HepG2 (cell line): ENCODE results near the gene NFKB2. TPM values are rescaled to one million over a fixed set of nuclear protein-coding genes. Genes with fewer than 3 reads are reported as not detected.

ENCODE experiments used
- ADNP ChIP-seq: sonication (generic); formaldehyde crosslinking; IDR thresholded peaks from 2 replicates; pipeline ENCODE4 v1.4.0; 2020; ENCODE audit warnings: missing genetic modification reagents
- BCL6 ChIP-seq: IDR thresholded peaks from 2 replicates; pipeline ENCODE4 v1.6.1; 2016; ENCODE audit warnings: missing genetic modification reagents, missing compliant biosample characterization
- ETV6 ChIP-seq: sonication (generic); formaldehyde crosslinking; conservative IDR thresholded peaks from 2 replicates; pipeline ENCODE4 v1.4.0; 2020; ENCODE audit warnings: missing genetic modification reagents
- EZH2 ChIP-seq: conservative IDR thresholded peaks from 2 replicates; pipeline ENCODE4 v1.6.1; 2012; ENCODE audit warnings: mild to moderate bottlenecking, low read depth, low read length, moderate library complexity
- FIP1L1 ChIP-seq: fragments of 200-400 bp; formaldehyde crosslinking; IDR thresholded peaks from 2 replicates; pipeline ENCODE4 v1.6.1; 2018; ENCODE audit warnings: low read depth, mild to moderate bottlenecking, low read length, moderate library complexity, borderline replicate concordance; ENCODE audit not compliant: insufficient read depth
- FOXA3 ChIP-seq: IDR thresholded peaks from 2 replicates; pipeline ENCODE4 v1.6.1; 2016; ENCODE audit warnings: missing genetic modification reagents, missing compliant biosample characterization
- JDP2 ChIP-seq: sonication (generic); formaldehyde crosslinking; IDR thresholded peaks from 2 replicates; pipeline ENCODE4 v1.8.1; 2022; ENCODE audit warnings: missing genetic modification reagents, borderline replicate concordance
- JUNB ChIP-seq: sonication (generic); formaldehyde crosslinking; IDR thresholded peaks from 2 replicates; pipeline ENCODE4 v1.8.0; 2022; ENCODE audit warnings: missing genetic modification reagents, mild to moderate bottlenecking, borderline replicate concordance
- MEF2D ChIP-seq: sonication (generic); formaldehyde crosslinking; IDR thresholded peaks from 2 replicates; pipeline ENCODE4 v1.5.1; 2020; ENCODE audit warnings: mild to moderate bottlenecking, missing genetic modification reagents
- MIER2 ChIP-seq: IDR thresholded peaks from 2 replicates; pipeline ENCODE4 v1.6.1; 2016; ENCODE audit warnings: missing biosample characterization, missing genetic modification reagents
- NFE2L2 ChIP-seq: fragments of 150-350 bp; IDR thresholded peaks from 2 replicates; pipeline ENCODE4 v1.6.1; 2014; ENCODE audit warnings: low read length
- NFYB ChIP-seq: sonication (generic); formaldehyde crosslinking; IDR thresholded peaks from 2 replicates; pipeline ENCODE4 v1.4.0; 2020; ENCODE audit warnings: missing genetic modification reagents
- NFYC ChIP-seq: IDR thresholded peaks from 2 replicates; pipeline ENCODE4 v1.6.1; 2016; ENCODE audit warnings: missing genetic modification reagents, missing compliant biosample characterization
- PBX2 ChIP-seq: IDR thresholded peaks from 2 replicates; pipeline ENCODE4 v1.6.1; 2016; ENCODE audit warnings: control low read depth
- RARG ChIP-seq: sonication (generic); formaldehyde crosslinking; IDR thresholded peaks from 2 replicates; pipeline ENCODE4 v1.4.0; 2020; ENCODE audit warnings: low read depth, mild to moderate bottlenecking, missing genetic modification reagents
- TBL1XR1 ChIP-seq: fragments of 150-350 bp; IDR thresholded peaks from 2 replicates; pipeline ENCODE4 v1.6.1; 2014; ENCODE audit warnings: borderline replicate concordance, low read length; ENCODE audit not compliant: partially characterized antibody
- TGIF2 ChIP-seq: IDR thresholded peaks from 2 replicates; pipeline ENCODE4 v1.6.1; 2016; ENCODE audit warnings: control low read depth, missing compliant biosample characterization
- TRAFD1 ChIP-seq: sonication (generic); formaldehyde crosslinking; IDR thresholded peaks from 2 replicates; pipeline ENCODE4 v1.5.1; 2020; ENCODE audit warnings: missing genetic modification reagents, mild to moderate bottlenecking, borderline replicate concordance
- ZNF20 ChIP-seq: sonication (generic); formaldehyde crosslinking; IDR thresholded peaks from 2 replicates; pipeline ENCODE4 v1.4.0; 2020; ENCODE audit warnings: mild to moderate bottlenecking, moderate library complexity, missing genetic modification reagents
- ZNF276 ChIP-seq: sonication (generic); formaldehyde crosslinking; IDR thresholded peaks from 2 replicates; pipeline ENCODE4 v1.4.0; 2020; ENCODE audit warnings: mild to moderate bottlenecking, low read depth, missing genetic modification reagents
- ZNF746 ChIP-seq: sonication (generic); formaldehyde crosslinking; IDR thresholded peaks from 2 replicates; pipeline ENCODE4 v1.8.0; 2022; ENCODE audit warnings: mild to moderate bottlenecking, missing genetic modification reagents
- ZNF75D ChIP-seq: sonication (generic); formaldehyde crosslinking; IDR thresholded peaks from 2 replicates; pipeline ENCODE4 v1.8.1; 2023; ENCODE audit warnings: missing genetic modification reagents, mild to moderate bottlenecking, borderline replicate concordance
- ZNF761 ChIP-seq: sonication (generic); formaldehyde crosslinking; conservative IDR thresholded peaks from 2 replicates; pipeline ENCODE4 v1.4.0; 2020; ENCODE audit warnings: mild to moderate bottlenecking, missing genetic modification reagents
- ZNF784 ChIP-seq: sonication (generic); formaldehyde crosslinking; IDR thresholded peaks from 2 replicates; pipeline ENCODE4 v1.5.1; 2020; ENCODE audit warnings: missing genetic modification reagents, mild to moderate bottlenecking, borderline replicate concordance
- polyA plus RNA-seq, 8 experiments: library from polyadenylated mRNA; depleted of rRNA in 3 of 8; stranded (reverse) in 7 of 8; unstranded in 1 of 8; fragments of >200 nt; fragmentation: Illumina TruSeq in 4 of 8; extraction: Trizol in 4 of 8; gene quantifications; 2 replicates each; pipeline versions ENCODE4 v1.2.1 to v1.2.3, GENCODE V29; 2011 to 2016; ENCODE audit warnings: low read depth in 4 of 8, missing spikeins in 1 of 8, mixed read lengths in 1 of 8; ENCODE audit not compliant: insufficient read depth in 1 of 8
- total RNA-seq, 5 experiments: library from RNA; depleted of rRNA; stranded (reverse); fragments of >200 nt; fragmentation: Illumina TruSeq; extraction: Trizol; gene quantifications; 2 replicates each; pipeline ENCODE4 v1.2.3, GENCODE V29; 2016; ENCODE audit warnings: low read depth in 1 of 5

Gene NFKB2
- total and polyA plus RNA-seq, 2 of the 13 experiments (the other 11 are each of a cell fraction or from before 2014, with no cell fraction given) = 7.7 to 12.5 TPM

DNA sequence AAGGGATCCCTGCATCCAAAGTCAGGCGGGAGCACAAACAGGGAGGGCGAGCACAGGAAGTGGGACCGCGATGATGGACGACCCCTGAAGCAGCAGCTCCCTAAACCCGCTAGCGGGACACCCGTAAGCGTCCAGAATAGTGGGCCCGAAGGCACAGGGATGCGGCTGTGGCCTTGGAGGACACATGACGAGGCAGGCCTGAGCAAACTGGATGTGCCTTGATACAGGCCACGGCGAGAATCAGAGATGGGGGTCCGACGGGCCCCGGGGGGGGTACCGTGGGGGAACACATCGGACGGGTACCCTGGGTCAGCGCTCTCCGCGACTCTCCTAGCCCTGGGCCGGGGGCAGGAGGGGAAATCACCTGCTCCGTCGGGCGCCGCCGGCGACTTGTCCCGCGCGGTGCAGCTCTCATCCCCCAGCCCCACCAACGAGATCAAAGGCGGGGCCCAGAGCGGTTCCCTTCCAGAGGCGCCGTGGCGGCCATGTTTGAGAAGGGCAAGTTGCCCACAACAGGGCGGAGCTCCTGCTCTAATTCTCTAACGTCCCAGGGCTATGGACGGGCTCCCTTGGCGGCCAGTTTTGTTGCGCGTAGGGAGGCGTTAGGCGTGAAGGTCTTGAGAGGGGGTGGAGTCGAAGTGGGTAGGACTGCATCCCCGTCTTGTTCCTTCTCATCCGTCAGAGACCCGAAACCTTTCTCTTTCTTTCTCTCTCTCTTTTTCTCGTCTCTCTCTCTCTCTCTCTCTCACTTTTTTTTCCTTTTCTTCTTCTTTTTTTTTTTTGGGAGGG lies 36.9 kb downstream of the NFKB2 start, which contains the start of gene CUEDC2 (continued):
- TF ChIP-seq MEF2D (CRISPR knock-in tag) = 0 out of 2 replicates have a peak, but pooled peaks have one; percentile 19
- TF ChIP-seq ZNF761 (CRISPR knock-in tag) = no peak
- no peak for TF ChIP-seq ADNP (CRISPR knock-in tag)
- peak; percentile 59; the same call in 1 of the 2 replicates for TF ChIP-seq ETV6 (CRISPR knock-in tag)
- TF ChIP-seq JUNB (CRISPR knock-in tag) = no peak
- TF ChIP-seq TRAFD1 = no peak
- TF ChIP-seq PBX2 (CRISPR knock-in tag) = no peak
- no peak for TF ChIP-seq ZNF20 (CRISPR knock-in tag)
- TF ChIP-seq RARG (CRISPR knock-in tag) = no peak
- peak; percentile 76; the same call in 1 of the 2 replicates for TF ChIP-seq MIER2 (CRISPR knock-in tag)
- TF ChIP-seq NFYB (CRISPR knock-in tag) = 0 out of 2 replicates have a peak, but pooled peaks have one; percentile 35
- no peak for TF ChIP-seq NFE2L2
- peak; percentile 73 for TF ChIP-seq ZNF746 (CRISPR knock-in tag)
- peak; percentile 52 for TF ChIP-seq FOXA3 (CRISPR knock-in tag)
- TF ChIP-seq TBL1XR1 = no peak
- TF ChIP-seq ZNF75D (CRISPR knock-in tag) = no peak; the same call in 1 of the 2 replicates
- TF ChIP-seq BCL6 (CRISPR knock-in tag) = no peak
- 0 out of 2 replicates have a peak, but pooled peaks have one; percentile 69 for TF ChIP-seq ZNF276 (CRISPR knock-in tag)
- TF ChIP-seq NFYC = peak; percentile 56
- TF ChIP-seq ZNF784 (CRISPR knock-in tag) = peak; percentile 83; the same call in 1 of the 2 replicates
- TF ChIP-seq FIP1L1 = no peak
- TF ChIP-seq EZH2 = no peak
- no peak for TF ChIP-seq JDP2
- TF ChIP-seq TGIF2 (CRISPR knock-in tag) = no peak
